NCI-H82 (cell line): ENCODE data around the gene RP9.
A peak's percentile ranks its signal among the peaks of the same experiment; 100 is the strongest.
"Not testable (repeated sequence)": the region's sequence is repeated elsewhere in the genome, so short reads cannot be mapped to it uniquely, and the experiment has no call there.

Source experiments
- DNase-seq: peaks from one replicate; lab custom pipeline; 2025; lab: John Stamatoyannopoulos, UW

The RP9 gene

GRCh38 chr7:33101906-33102305 is 7.3 kb downstream of the RP9 start:
- DNase-seq = no peak

DNA sequence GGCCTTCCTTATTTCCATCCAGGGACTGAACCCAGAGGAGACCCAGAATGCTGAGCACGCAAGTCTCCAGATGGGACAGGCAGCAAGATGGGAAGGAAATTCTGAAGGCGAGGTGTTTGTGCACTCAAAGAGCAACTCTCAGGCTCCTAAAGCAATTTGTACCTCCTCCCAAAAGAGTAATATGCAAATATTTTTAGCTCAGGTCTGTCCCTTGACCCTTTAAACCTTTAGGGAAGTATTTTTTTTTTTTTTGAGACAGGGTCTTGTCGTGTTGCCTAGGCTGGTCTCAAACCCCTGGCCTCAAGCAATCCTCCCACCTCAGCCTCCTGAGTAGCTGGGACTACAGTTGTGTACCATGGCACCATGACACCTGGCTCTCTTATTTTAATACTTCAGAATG is 8.4 kb downstream of the RP9 start:
- DNase-seq = no peak

GRCh38 chr7:33099154-33099940 is 9.9 kb downstream of the RP9 start:
- no peak for DNase-seq

- DNase-seq = not testable (repeated sequence)
These were observed 14.4 kb downstream of the RP9 start for GRCh38 chr7:33094745-33095275.

- peak; percentile 22 for DNase-seq
These were observed 15.9 kb downstream of the RP9 start for GRCh38 chr7:33093266-33093665.

GRCh38 chr7:33091641-33092191 is 17.5 kb downstream of the RP9 start:
- DNase-seq = no peak

DNA sequence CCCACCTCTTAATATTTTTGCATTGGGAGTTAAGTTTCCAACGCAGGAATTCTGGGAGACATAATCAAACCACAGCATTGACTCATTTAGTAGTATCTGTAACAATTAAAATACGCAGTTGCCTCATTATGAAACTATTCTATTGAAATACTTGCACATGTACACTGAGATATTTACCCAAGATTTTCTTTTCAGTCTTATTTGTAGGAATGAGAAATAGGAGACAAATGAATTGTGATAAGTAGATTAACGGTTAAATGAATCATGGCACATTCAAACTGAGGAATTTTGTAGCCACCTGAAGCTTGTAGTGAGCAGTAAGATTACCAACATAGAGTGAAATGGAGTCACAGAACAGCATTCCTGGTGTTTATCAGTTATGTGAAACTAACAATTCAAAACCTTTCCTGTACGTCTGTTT is 18.1 kb downstream of the RP9 start:
- no peak for DNase-seq

GRCh38 chr7:33089142-33089541 is 20.1 kb downstream of the RP9 start:
- no peak for DNase-seq

- no peak for DNase-seq
These were observed 21.3 kb downstream of the RP9 start for GRCh38 chr7:33087858-33088257.

- DNase-seq = no peak
These were observed 21.8 kb downstream of the RP9 start for GRCh38 chr7:33087356-33087755.

- no peak for DNase-seq
These were observed 29.2 kb downstream of the RP9 start for GRCh38 chr7:33079763-33080690.

- DNase-seq = no peak
These were observed 30.1 kb downstream of the RP9 start for GRCh38 chr7:33079096-33079495.

GRCh38 chr7:33076737-33077136 is 32.5 kb downstream of the RP9 start:
- DNase-seq = no peak

DNA sequence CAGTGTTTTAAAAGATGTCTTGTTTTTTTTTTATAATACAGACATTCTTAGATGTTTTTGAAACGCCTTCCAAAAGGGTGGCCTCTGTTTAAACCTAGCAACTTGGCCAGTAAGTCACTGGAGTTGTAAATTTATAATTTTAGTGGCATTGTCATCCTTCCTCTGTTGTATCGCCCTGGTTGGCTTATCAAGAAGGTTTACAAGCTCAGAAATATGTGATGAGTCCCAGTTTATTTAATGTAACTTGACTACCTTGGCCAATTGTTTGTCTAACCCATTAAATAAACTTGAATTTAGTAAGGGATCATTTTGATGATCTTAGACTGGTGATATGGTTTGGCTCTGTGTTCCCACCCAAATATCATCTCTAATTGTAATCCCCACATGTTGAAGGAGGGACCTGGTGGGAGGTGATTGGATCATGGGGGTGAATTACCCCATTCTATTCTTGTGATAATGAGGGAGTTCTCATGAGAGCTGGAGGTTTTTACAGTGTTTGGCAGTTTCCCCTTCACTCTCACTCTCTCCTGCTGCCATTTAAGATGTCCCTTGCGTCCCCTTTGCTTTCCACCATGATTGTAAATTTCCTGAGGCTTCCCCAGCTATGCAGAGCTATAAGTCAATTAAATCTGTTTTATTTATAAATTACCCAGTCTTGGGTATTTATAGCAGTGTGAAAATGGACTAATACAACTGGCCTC is 33.2 kb downstream of the RP9 start:
- DNase-seq = no peak

GRCh38 chr7:33073243-33073642 is 36.0 kb downstream of the RP9 start:
- no peak for DNase-seq

DNA sequence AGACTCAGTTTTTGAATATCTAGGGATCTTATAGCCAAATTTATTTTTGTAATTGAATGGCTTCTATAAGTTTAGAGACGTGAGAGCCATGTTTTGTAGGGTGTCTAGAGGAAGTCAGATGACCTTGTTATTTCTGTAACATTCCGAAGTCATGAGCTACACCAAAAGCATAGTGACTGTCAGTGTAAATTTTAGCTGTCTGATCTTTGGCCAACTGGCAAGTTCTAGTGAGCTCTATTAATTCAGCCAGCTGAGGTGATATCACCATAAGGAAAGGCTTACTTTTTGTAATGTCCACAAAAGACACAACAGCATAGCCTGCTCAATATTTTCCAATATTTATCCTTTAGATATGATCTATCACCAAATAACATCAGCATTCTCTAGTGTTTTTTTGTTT is 36.7 kb downstream of the RP9 start:
- DNase-seq = no peak

DNA sequence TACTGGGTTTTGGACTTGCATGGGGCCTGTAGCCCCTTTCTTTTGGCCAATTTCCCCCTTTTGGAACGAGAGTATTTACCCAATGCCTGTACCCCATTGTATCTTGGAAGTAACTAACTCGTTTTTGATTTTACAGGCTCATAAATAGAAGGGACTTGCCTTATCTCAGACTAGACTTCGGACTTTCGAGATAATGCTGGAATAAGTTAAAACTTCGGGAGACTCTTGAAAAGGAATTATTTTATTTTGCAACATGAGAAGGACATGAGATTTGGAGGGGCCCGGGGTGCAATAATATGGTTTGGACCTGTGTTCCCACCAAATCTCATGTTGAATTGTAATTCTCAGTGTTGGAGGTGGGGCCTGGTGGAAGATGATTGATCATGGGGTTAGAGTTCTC is 38.4 kb downstream of the RP9 start:
- DNase-seq = no peak

- no peak for DNase-seq
These were observed 38.9 kb downstream of the RP9 start for GRCh38 chr7:33070277-33070676.

DNA sequence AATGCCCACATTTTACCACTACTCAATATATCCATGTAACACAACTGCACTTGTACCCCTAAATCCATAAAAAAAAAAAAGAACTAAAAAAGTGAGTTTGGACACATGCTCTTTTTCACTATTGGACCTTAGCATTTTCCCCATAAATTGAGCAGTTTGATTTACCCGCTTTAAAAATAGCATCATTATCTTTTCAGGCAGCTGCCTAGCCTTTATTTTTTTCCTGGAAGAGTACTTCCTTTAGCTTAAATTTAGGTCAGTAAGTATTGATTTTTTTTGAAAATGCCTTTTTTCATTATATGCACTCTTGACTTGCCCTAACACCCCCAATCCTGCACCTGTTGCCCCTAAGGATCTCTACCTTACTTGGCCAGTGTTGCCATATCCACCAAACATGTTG is 41.3 kb downstream of the RP9 start:
- DNase-seq = no peak

- no peak for DNase-seq
These were observed 42.4 kb downstream of the RP9 start for GRCh38 chr7:33066771-33067170.

GRCh38 chr7:33065981-33066380 is 43.2 kb downstream of the RP9 start:
- DNase-seq = no peak
